Stimulated activated CD4-positive, alpha-beta T cell treated with anti-CD3 and anti-CD28 coated beads, Interleukin-2, amount 100 ng/mL, for 24 hours (primary cell): ENCODE data around the gene GTF2IRD1.
"Not testable (repeated sequence)": the region's sequence is repeated elsewhere in the genome, so short reads cannot be mapped to it uniquely, and the experiment has no call there.

Experiments used
- DNase-seq, 2 donors: peaks; one replicate each; pipeline ENCODE4 v3.0.0-alpha.2; 2020

Gene GTF2IRD1

GRCh38 chr7:74453322-74454011, at the start of gene GTF2IRD1:
GTF2IRD1 (plus strand) TSS chr7:74453906; CDS start chr7:74508081, 54,175 bp downstream.
- peak; percentile 57 to 64 for DNase-seq

- DNase-seq, result no peak
Observed at GRCh38 chr7:74404388-74404700, 49.4 kb upstream of the GTF2IRD1 start.

- DNase-seq, result no peak
Observed at GRCh38 chr7:74404741-74405140, 49.0 kb upstream of the GTF2IRD1 start.

DNA sequence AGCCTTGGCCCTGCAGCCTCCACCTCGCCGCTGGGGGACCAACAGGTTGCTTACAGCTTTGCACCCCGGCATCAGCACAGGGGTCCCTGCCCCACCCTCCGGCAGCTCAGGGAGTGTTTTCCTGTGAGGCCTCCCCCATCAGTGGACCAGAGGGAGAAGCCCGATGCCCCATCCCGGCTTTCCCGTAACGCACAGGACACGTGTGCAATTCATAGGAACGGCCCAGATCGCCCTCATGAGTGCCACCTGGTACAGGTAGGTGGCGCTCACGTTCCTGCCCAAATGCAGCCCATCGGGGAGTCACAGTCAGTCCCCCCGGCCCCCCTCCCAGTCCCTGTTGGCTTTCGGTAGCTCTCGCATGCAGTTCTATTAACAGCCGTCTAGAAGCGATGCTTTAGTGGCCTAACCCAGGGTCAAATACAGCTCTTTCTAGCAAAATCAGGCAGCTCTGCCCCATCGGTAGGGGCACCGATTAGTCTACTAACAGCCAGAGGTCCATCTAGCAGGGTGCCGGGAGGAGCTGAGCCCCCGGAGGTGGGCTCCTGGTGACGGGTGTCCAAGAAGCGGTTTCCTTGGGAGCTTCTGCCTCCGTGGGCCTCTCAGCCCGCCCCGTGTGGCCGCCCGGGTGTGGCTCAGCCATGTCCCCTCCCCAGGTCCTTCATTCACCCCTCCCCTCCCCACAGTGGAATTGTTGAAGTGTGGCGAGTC, 48.4 kb upstream of the GTF2IRD1 start:
- DNase-seq, result peak in 1 of 2 donors; percentile 12

DNA sequence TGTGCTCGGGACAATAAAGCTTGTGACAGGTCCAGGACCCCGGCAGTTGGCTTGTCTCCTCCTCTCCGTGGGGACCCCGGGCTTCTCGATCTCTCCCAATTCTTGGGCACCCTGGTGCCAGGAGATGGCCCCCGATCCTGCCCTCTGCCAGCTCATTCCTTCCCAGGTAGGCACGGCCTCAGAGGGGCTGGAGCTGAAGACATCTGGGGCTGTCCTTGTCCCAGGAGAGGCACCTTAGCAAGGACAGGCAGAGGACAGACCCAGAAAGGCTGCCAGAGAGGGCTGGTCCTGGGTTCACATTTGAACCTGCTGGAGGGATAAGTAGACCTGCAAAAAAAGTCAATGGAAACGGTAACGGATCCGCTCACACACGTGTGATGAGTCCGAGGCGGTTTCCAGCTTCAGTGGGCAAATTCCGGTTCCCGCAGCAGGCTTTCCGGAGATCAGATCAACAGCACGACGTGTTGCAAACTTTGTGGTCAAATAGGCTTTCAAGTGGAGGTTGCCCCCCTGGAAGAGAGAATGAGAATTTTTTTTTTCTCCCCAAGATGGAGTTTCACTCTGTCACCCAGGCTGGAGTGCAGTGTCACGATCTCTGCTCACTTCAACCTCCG, 47.7 kb upstream of the GTF2IRD1 start:
- DNase-seq, result no peak

GRCh38 chr7:74407958-74408357, 45.7 kb upstream of the GTF2IRD1 start:
- no peak for DNase-seq

DNA sequence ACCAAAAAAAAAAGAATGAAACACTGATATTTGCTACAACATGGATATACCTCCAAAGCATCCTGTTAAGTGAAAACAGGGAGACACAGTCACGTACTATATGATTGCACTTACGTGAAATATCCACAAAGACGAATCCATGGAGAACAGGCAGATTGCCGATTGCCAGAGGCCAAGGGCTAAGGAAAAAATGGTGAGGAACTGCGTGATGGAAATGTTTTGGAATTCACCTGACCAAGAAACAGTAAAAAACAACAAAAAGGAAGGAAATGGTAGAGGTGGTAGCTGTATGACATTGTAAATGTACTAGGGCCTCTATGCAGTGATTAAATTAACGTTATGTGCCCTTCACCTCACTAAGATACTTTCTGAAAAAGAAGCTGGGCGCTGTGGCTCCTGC, 44.1 kb upstream of the GTF2IRD1 start:
- no peak for DNase-seq

DNA sequence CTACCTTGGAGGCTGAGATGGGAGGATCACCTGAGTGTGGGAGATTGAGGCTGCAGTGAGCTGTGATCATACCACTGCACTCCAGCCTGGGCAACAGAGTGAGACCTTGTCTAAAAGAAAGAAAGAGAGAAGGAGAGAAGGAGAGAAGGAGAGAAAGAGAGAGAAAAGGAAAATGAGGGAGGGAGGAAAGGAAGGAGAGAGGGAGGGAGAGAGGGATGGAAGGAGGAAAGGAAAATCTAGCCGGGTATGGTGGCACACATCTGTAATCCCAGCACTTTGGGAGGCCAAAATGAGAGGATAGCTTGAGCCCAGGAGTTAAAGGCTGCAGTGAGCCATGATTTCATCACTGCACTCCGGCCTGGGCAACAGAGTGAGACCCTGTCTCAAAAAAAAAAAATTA, 42.9 kb upstream of the GTF2IRD1 start:
- DNase-seq, result no peak

GRCh38 chr7:74411571-74411970, 42.1 kb upstream of the GTF2IRD1 start:
- DNase-seq, result not testable (repeated sequence)

GRCh38 chr7:74412056-74412455, 41.6 kb upstream of the GTF2IRD1 start:
- no peak for DNase-seq

DNA sequence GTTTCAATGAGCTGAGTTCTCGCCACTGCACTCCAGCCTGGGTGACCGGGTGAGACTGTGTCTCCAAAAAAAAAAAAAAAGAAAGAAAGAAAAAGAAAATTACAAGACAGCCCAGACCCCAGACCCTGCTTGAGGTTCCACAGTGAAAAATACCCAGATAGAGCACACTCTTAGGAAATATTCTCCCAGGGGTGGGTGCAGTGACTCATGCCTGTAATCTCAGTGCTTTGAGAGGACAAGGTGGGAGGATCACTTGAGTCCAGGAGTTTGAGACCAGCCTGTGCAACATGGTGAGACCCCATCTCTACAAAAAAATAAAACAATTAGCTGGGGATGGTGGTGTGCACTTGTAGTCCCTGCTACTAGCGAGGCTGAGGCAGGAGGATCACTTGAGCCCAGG, 41.1 kb upstream of the GTF2IRD1 start:
- no peak for DNase-seq

DNA sequence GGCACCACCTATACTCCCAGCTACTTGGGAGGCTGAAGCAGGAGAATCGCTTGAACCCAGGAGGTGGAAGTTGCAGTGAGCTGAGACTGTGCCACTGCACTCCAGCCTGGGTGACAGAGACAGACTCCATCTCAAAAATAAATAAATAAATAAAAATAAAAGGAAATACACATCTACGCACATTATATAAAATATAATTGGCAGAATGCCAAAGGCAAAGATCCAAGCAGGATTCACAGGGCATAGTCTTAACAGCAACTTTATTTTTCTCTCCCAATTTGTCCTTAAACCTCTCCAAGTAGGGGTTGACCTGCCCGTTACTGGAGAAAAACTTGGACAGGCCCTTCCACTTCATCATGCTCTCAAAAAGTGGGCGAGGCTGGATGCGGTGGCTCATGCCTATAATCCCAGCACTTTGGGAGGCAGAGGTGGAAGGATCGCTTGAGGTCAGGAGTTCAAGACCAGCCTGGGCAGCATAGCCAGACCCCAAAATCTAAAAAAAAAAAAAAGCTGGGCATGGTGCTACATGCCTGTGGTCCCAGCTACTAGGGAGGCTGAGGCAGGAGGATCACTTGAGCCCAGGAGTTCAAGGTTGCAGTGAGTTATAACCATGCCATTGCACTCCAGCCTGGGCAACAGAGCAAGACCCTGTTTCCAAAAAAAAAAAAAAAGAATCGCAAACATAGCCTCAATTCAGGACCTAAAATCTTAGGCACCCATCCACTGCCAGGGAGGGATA, 38.9 kb upstream of the GTF2IRD1 start:
- DNase-seq, result not testable (repeated sequence)

DNA sequence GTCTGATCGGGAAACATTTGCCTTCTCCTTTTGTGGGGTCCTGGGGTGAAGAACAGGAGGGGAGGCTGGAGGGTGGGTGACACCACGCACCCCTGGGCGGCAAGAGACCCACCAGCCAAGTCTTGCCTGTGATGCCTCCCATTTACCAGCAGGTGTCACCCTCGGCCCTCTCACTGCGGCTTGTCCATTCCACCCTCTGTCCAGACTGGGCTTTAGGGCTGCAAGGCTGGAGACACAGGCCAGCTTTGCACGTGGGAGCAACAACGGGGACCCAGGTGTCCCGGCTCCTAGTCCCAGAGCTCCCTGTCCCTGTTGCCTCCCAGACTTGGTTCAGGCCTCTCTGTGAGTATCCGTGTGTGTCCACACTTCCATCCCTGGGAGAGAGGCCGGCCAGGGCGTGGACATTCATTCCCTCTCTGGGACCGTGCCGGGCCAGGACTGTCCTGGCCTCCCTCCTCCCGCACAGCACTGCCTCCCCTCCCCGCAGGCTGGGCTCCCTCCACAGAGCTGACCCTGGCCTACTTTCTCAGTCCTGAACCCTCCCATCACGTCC, 36.2 kb upstream of the GTF2IRD1 start:
- peak; percentile 63 to 65 for DNase-seq

- DNase-seq, result no peak
Observed at GRCh38 chr7:74418076-74418475, 35.6 kb upstream of the GTF2IRD1 start.

DNA sequence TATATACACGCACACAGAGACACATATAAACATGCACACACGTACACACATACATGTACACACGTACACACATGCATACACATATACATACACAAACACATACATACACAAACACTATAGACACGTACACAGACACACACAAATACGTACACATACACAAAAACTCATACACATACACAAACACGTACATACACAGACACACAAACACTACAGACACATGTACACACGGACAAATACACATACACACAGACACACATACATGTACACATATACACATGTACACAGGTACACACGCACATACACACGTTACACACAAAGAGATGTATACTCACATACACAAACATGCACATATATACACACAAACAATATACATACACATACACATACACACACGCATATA, 35.2 kb upstream of the GTF2IRD1 start:
- DNase-seq, result no peak

GRCh38 chr7:74419232-74419631, 34.5 kb upstream of the GTF2IRD1 start:
- DNase-seq, result not testable (repeated sequence)

DNA sequence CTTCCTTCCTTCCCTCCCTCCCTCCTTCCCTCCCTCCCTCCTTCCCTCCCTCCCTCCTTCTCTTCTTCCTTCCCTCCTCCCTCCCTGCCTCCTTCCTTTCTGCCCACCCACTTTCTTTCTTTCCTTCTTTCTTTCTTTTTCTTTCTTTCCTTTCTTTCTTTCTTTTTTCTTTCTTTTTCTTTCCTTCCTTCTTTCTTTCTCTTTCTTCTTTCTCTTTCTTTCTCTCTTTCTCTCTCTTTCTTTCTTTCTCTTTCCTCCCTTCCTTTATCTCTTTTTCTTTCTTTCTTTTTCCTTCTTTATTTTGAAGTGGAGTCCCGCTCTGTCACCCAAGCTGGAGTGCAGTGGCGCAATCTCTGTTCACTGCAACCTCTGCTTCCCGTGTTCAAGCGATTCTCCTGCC, 33.7 kb upstream of the GTF2IRD1 start:
- no peak for DNase-seq

DNA sequence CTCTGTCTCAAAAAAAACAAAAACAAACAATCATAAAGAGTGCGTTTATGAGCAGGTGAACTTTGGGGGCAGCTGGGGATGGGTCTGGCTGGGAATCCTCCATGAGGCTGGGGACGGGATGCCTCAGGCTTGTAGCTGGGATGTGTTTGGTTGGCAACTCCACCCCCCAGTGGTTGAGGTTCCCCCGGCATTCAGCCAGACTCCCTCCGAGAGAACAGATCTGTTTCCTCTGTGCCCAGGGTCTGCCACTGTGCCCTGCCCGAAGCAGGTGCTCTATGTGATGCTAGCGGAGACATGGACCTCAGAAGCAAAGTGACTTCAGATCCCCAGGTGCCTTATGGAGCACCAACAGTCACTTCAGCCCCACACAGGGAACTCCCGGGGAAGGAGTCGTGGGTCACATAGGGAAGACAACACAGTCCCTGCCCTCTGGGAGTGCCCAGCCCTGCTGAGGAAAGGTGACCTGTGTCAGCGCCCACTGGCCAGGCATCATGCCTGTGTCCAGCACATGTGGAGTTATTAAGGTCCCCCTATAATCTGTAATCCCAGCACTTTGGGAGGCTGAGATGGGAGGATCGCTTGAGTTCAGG, 29.3 kb upstream of the GTF2IRD1 start:
- DNase-seq, result no peak

GRCh38 chr7:74428023-74428422, 25.7 kb upstream of the GTF2IRD1 start:
- DNase-seq, result no peak

GRCh38 chr7:74429153-74429747, 24.5 kb upstream of the GTF2IRD1 start:
- DNase-seq, result no peak

DNA sequence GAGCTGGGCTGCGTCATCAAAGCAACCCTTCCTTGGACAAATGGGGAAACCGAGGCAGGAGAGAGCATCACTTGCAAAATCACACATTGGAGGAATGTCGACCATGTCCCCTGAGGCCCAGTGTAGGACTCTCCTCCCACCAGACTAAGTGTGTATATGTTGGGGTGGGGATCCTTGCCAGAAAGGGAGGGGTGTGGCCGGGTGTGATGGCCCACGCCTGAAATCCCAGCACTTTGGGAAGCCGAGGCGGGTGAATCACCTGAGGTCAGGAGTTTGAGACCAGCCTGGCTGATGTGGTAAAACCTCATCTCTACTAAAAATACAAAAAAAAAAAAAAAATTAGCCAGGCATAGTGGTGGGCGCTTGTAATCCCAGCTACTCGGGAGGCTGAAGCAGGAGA, 23.3 kb upstream of the GTF2IRD1 start:
- DNase-seq, result not testable (repeated sequence)

- DNase-seq, result no peak
Observed at GRCh38 chr7:74430961-74431466, 22.7 kb upstream of the GTF2IRD1 start.
